Measurements from ENCODE around the gene SGPL1. TPM values are rescaled to one million over a fixed set of nuclear protein-coding genes. Genes with fewer than 3 reads are reported as not detected.

The SGPL1 gene
- total RNA-seq, 1 donor from 2014 or later: 89.9 TPM

GRCh38 chr10:70834441-70835151, 18.8 kb downstream of the SGPL1 start:
- TF ChIP-seq CTCF (IDR thresholded peaks at IDR 0.05; ENCODE audit: unreplicated experiment): no peak
- DNase-seq (ENCODE audit: low spot score in 2 of 2, unreplicated experiment in 2 of 2): no peak

GRCh38 chr10:70836319-70836718, 20.6 kb downstream of the SGPL1 start:
- no peak for TF ChIP-seq CTCF (IDR thresholded peaks at IDR 0.05; ENCODE audit: unreplicated experiment)
- Mint-ChIP-seq H3K27me3 (ENCODE audit: low read depth) (no peaks in the 10 kb centered on the region), H3K36me3 (peaks cover 35% of the 10 kb centered on the region), H3K9me3 (peaks cover 12% of the 10 kb centered on the region), H3K4me1 (peaks cover 34% of the 10 kb centered on the region), H3K27ac (peak overlapping the region; percentile 68), H3K4me3 (no peak overlapping the region)
- no peak for DNase-seq (ENCODE audit: low spot score in 2 of 2, unreplicated experiment in 2 of 2)

More at GRCh38 chr10:70834441-70835151, 18.8 kb downstream of the SGPL1 start:
- Mint-ChIP-seq H3K4me1 (peaks cover 39% of the 10 kb centered on the region), H3K36me3 (peaks cover 29% of the 10 kb centered on the region), H3K9me3 (peaks cover 12% of the 10 kb centered on the region), H3K27ac (no peak overlapping the region), H3K27me3 (ENCODE audit: low read depth) (no peaks in the 10 kb centered on the region), H3K4me3 (no peak overlapping the region)

GRCh38 chr10:70837660-70838059, 21.9 kb downstream of the SGPL1 start:
- Mint-ChIP-seq H3K4me3 (no peak overlapping the region), H3K27ac (no peak overlapping the region), H3K36me3 (peaks cover 47% of the 10 kb centered on the region), H3K4me1 (peaks cover 23% of the 10 kb centered on the region), H3K27me3 (ENCODE audit: low read depth) (no peaks in the 10 kb centered on the region), H3K9me3 (peaks cover 12% of the 10 kb centered on the region)
- DNase-seq (ENCODE audit: low spot score in 2 of 2, unreplicated experiment in 2 of 2): no peak
- TF ChIP-seq CTCF (IDR thresholded peaks at IDR 0.05; ENCODE audit: unreplicated experiment): no peak

- Mint-ChIP-seq H3K9me3 (peaks cover 12% of the 10 kb centered on the region), H3K27ac (no peak overlapping the region), H3K36me3 (peaks cover 48% of the 10 kb centered on the region), H3K27me3 (ENCODE audit: low read depth) (no peaks in the 10 kb centered on the region), H3K4me1 (peaks cover 22% of the 10 kb centered on the region), H3K4me3 (no peak overlapping the region)
- DNase-seq (ENCODE audit: low spot score in 2 of 2, unreplicated experiment in 2 of 2): no peak
- no peak for TF ChIP-seq CTCF (IDR thresholded peaks at IDR 0.05; ENCODE audit: unreplicated experiment)
Measured at GRCh38 chr10:70838270-70838805, 22.6 kb downstream of the SGPL1 start.

DNA sequence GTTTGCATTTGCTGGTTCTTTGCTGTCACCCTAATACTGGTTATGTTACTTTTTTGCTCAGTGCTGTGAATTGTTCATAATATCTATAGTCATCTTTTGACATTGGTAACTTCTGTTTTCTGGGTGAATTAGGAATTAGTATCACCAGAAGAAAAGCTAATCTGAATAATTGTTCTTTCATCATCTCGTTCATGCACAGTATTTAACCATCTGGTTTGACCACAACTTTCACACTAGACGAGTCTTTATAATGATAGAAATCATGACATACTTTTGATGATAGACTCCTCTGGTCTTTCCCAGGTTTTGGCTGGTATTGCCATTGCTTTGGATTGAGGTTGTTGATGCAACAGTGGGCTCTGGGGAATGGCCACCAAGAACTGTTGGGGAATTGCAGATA, 25.1 kb downstream of the SGPL1 start:
- no peak for DNase-seq (ENCODE audit: low spot score in 2 of 2, unreplicated experiment in 2 of 2)
- no peak for TF ChIP-seq CTCF (IDR thresholded peaks at IDR 0.05; ENCODE audit: unreplicated experiment)
- Mint-ChIP-seq H3K9me3 (peaks cover 12% of the 10 kb centered on the region), H3K36me3 (peaks cover 54% of the 10 kb centered on the region), H3K4me1 (peaks cover 18% of the 10 kb centered on the region), H3K27ac (no peak overlapping the region), H3K4me3 (no peak overlapping the region), H3K27me3 (ENCODE audit: low read depth) (no peaks in the 10 kb centered on the region)

Measured in mesothelial cell of epicardium (in vitro differentiated cells).